Esophagus (tissue), 2 donors: ENCODE results near the gene DHRS4. TPM values are rescaled to one million over a fixed set of nuclear protein-coding genes. Genes with fewer than 3 reads are reported as not detected.

Source experiments
- H3K27ac ChIP-seq, 2 donors: one replicate each; pipeline ENCODE4 v1.5.1; 2013; ENCODE audit warnings: low read depth in 2 of 2, mild to moderate bottlenecking in 2 of 2, inconsistent platforms in 1 of 2, low read length in 1 of 2, moderate library complexity in 1 of 2
- H3K27me3 ChIP-seq, 2 donors: one replicate each; pipeline ENCODE4 v1.6.1; 2013; ENCODE audit warnings: low read length in 2 of 2, control low read depth in 1 of 2, mild to moderate bottlenecking in 1 of 2; ENCODE audit not compliant: insufficient read depth in 2 of 2, control insufficient read depth in 1 of 2
- H3K36me3 ChIP-seq, 2 donors: one replicate each; pipeline ENCODE4 v1.6.1; 2013; ENCODE audit warnings: low read length in 1 of 2; ENCODE audit not compliant: control insufficient read depth in 2 of 2, insufficient read depth in 2 of 2
- H3K4me1 ChIP-seq, 2 donors: one replicate each; pipeline ENCODE4 v1.6.1; 2013; ENCODE audit warnings: low read length in 1 of 2; ENCODE audit not compliant: control insufficient read depth in 2 of 2, insufficient read depth in 2 of 2
- H3K4me3 ChIP-seq, 2 donors: one replicate each; pipeline ENCODE4 v1.5.1; 2013; ENCODE audit warnings: low read length in 2 of 2, mild to moderate bottlenecking in 2 of 2, low read depth in 1 of 2, moderate library complexity in 1 of 2
- H3K9me3 ChIP-seq, 2 donors: one replicate each; pipeline ENCODE4 v1.6.1; 2013; ENCODE audit warnings: mild to moderate bottlenecking in 2 of 2, low read depth in 1 of 2, low read length in 1 of 2, moderate library complexity in 1 of 2; ENCODE audit not compliant: control insufficient read depth in 2 of 2, insufficient read depth in 1 of 2
- WGBS, 2 donors: extraction: QIAGEN DNeasy Blood & Tissue Kit; methylation state at CpG; one replicate each; pipeline ENCODE4 v1.1.7; 2013; 5-methylcytosine and 5-hydroxymethylcytosine counted together
- polyA plus RNA-seq, 2 donors: library from polyadenylated mRNA; stranded (reverse); fragments of 200-250 nt; gene quantifications; one replicate each; pipeline ENCODE4 v1.2.3, GENCODE V29; 2013
- donor health status: healthy with polysubstance abuse.
- donor health status: Bipolar disorder and iron deficiency.

The DHRS4 gene
- polyA plus RNA-seq, 2 donors: 39.2 to 56.4 TPM

DNA sequence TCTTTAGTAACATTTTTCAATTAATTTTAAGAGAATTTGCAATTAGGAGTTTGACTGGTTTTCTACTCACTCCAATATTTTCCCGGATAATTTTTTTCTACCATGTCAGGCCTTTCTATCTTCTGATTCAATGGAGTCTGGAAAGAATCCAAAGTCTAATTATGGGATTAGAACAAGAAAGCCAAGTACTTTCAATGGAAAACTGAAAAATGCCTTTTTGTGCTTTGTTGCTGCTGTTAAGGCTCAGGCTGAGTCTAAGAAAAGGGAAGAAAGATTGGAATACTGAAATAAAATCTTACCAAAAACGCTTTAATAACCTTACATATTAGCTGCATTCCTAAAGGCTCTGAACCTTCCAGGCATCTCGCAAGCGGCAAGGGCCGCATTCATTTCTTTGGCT, 24.4 kb upstream of the DHRS4 start:
- no peak overlapping the region for H3K4me3 ChIP-seq

DNA sequence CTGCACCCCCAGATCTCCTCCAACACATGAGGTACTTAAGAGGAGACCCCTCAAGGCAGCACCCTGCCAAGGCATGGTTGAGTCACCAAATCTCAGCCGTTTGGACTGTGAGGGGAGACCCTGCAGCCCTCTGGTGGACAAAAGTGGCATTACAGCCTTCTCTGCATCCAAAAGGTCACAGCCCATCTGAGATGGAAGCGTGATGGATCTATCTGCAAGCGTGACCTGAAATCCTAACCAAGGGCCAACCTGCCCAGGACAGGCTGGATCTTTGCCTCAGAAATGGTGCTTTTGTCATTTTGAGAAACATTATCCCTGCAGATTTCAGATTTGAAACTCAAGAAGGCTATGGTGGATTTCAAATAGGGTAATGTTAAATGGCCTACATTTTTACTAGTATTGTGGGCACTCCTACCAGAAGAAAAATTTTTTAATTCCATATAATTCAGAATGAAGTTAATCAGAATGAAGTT, 23.7 kb upstream of the DHRS4 start:
- WGBS, 2 donors: 2 to 6% methylated on average over 3 of the region's 3 CpGs
- H3K27me3 ChIP-seq: no peaks in the 10 kb centered on the region
- H3K9me3 ChIP-seq: no peaks in the 10 kb centered on the region
- H3K27ac ChIP-seq: no peak overlapping the region
- no peaks in the 10 kb centered on the region for H3K36me3 ChIP-seq
- no peak overlapping the region for H3K4me3 ChIP-seq
- no peaks in the 10 kb centered on the region for H3K4me1 ChIP-seq

More for the DNA sequence above, 24.4 kb upstream of the DHRS4 start:
- 58 to 67% methylated on average over 5 of the region's 5 CpGs for WGBS, 2 donors
- no peaks in the 10 kb centered on the region for H3K4me1 ChIP-seq
- no peaks in the 10 kb centered on the region for H3K36me3 ChIP-seq
- no peak overlapping the region for H3K27ac ChIP-seq
- no peaks in the 10 kb centered on the region for H3K9me3 ChIP-seq
- no peaks in the 10 kb centered on the region for H3K27me3 ChIP-seq

DNA sequence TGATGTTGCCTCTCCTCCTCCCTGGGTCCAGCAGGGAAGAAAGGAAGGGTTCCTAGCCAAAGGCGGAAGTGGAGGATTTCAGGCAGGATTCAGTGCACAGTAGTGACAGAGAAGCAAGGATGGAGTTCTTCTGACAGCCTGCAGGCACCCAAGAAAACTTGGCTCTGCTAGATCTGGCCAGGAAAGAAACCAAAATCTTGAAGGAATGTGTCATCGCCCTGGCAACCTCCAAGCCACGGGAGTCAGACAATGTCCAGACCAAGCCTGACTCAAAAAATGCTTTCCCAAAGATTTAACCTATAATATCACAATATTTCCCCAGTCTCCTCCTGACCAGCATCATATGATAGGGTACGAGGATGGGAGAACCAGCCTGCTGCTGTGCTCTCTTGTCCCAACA, 22.8 kb upstream of the DHRS4 start:
- Histone ChIP-seq H3K36me3 (no peaks in the 10 kb centered on the region), H3K9me3 (no peaks in the 10 kb centered on the region), H3K4me1 (no peaks in the 10 kb centered on the region), H3K27ac (no peak overlapping the region), H3K27me3 (no peaks in the 10 kb centered on the region), H3K4me3 (no peak overlapping the region)
- 46 to 60% methylated on average over 4 of the region's 4 CpGs for WGBS, 2 donors

DNA sequence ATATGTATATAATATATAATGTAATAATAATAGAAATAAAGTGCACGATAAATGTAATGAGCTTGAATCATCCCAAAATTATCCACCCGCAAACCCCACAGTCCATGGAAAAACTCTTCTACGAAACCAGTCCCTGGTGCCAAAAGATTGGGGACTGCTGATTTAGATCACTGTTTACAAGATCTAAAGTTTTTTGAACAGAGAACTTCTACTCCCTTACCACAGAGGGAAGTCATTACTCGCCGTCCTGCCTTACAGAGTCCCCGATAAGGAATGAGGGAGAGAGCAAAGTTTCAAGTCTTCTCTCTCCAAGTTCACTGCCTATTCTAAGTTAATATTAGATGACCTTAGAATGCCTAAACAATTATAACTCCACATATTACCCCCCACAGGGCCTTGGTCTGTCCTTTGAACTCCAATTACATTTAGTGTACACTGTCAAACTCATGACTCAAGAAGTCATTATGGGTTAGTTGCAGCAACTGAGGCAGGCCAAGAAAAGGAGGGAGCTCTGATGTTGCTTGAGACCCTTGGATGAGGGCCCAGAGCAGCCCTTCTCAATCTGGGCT, 21.8 kb upstream of the DHRS4 start:
- no peak overlapping the region for H3K4me3 ChIP-seq
- no peaks in the 10 kb centered on the region for H3K9me3 ChIP-seq
- H3K36me3 ChIP-seq: no peaks in the 10 kb centered on the region
- H3K27me3 ChIP-seq: no peaks in the 10 kb centered on the region
- no peaks in the 10 kb centered on the region for H3K4me1 ChIP-seq
- 65 to 88% methylated on average over 6 of the region's 6 CpGs for WGBS, 2 donors
- H3K27ac ChIP-seq: no peak overlapping the region

DNA sequence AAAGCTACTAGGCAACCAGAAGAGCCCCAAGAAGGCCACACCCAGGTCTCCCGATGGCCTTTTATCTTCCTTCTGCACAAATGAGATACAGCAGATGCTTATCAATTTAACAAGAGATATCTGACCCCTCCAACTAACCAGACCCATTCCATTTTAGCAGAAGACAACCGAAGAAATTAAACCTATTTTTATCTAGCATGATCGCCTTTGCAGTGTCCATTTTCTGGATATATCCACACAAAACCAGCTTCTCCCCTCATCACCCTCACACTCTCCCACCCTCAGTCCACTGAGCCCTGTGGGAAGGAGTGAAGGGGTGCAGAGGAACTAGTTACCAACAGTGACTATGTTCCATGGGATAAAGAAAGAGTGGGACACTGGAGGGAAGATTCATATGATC, 20.9 kb upstream of the DHRS4 start:
- WGBS, 2 donors: 77 to 89% methylated on average over 3 of the region's 3 CpGs
- Histone ChIP-seq H3K9me3 (no peaks in the 10 kb centered on the region), H3K4me3 (no peak overlapping the region), H3K36me3 (no peaks in the 10 kb centered on the region), H3K27ac (no peak overlapping the region), H3K27me3 (no peaks in the 10 kb centered on the region), H3K4me1 (no peaks in the 10 kb centered on the region)

DNA sequence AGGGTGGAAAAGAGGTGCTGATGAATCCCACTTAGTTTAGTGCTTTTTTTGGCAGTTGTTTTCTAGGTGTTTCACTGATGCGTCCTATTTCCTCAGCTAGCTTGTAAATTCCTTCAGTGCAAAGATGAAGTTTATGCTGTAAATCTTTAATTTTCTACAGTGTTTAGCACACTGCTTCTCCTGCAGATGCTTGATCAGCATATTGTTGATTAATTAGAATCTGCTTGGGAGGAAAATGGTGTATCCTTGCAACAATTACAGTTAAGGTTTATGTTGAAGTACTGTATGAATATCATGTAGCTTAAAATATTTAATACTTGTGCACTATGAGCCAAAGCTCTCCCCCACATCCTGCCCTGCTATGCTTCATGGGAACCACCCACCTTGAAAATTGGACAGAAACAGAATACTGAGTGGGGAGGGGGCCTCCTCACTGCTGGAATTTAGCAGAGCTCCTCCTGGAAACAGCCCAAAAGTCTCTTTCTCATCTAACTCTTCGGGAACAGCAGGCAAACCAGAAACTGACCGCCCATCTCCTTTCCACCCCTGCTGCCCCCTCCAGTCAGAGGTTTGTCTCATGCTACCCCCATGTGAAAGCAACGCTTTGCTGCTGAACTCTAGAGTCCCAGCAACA, 20.3 kb upstream of the DHRS4 start:
- whole genome bisulfite sequencing, 2 donors: 71 to 81% methylated on average over 4 of the region's 4 CpGs

DNA sequence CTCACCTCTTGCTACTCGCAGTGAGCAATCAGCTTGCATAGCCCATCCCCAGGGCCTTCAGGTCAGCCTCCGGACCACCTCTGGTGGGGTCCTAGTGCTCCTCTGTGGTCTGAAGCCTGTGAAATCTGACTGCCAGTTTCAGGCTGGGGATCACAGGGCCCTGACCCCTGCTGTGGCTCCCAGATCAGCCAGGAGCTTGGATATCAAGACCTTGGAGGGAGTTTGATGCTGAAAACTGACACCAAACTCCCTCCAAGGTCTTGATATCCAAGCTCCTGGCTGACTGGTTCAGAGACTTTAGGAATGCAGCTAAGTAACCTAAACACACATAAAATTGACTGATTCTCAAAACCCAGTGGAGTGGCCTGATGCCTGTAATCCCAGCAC, 19.8 kb upstream of the DHRS4 start:
- H3K36me3 ChIP-seq: no peaks in the 10 kb centered on the region
- no peaks in the 10 kb centered on the region for H3K27me3 ChIP-seq
- H3K27ac ChIP-seq: no peak overlapping the region
- no peak overlapping the region for H3K4me3 ChIP-seq
- 72 to 83% methylated on average over 2 of the region's 2 CpGs for WGBS, 2 donors
- H3K4me1 ChIP-seq: no peaks in the 10 kb centered on the region
- H3K9me3 ChIP-seq: no peaks in the 10 kb centered on the region

More for the DNA sequence above, 20.3 kb upstream of the DHRS4 start:
- Histone ChIP-seq H3K9me3 (no peaks in the 10 kb centered on the region), H3K4me1 (no peaks in the 10 kb centered on the region), H3K27me3 (no peaks in the 10 kb centered on the region), H3K36me3 (no peaks in the 10 kb centered on the region), H3K27ac (no peak overlapping the region), H3K4me3 (no peak overlapping the region)

DNA sequence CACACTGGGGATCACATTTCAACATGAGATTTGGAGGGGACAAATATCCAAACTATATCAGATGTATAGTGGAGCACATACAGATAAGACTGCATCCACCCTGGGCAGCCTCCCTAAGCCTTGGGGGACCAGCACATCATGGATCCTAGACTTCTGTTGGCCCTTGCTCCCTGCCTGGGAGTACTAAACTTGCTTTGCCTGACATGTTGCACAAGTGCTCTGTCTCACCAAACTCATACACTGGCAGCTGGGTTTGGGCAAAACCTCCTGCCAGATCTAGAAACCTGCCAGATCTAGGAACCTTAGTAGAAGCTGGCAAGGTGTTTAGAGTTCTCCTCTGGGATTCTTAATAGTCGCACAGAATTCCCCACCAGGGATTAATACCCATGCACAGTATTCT, 18.4 kb upstream of the DHRS4 start:
- H3K27ac ChIP-seq: no peak overlapping the region
- WGBS, 2 donors: 74 to 81% methylated on average over 1 of the region's 1 CpG
- no peaks in the 10 kb centered on the region for H3K36me3 ChIP-seq
- no peaks in the 10 kb centered on the region for H3K4me1 ChIP-seq
- H3K9me3 ChIP-seq: no peaks in the 10 kb centered on the region
- no peak overlapping the region for H3K4me3 ChIP-seq
- H3K27me3 ChIP-seq: no peaks in the 10 kb centered on the region

DNA sequence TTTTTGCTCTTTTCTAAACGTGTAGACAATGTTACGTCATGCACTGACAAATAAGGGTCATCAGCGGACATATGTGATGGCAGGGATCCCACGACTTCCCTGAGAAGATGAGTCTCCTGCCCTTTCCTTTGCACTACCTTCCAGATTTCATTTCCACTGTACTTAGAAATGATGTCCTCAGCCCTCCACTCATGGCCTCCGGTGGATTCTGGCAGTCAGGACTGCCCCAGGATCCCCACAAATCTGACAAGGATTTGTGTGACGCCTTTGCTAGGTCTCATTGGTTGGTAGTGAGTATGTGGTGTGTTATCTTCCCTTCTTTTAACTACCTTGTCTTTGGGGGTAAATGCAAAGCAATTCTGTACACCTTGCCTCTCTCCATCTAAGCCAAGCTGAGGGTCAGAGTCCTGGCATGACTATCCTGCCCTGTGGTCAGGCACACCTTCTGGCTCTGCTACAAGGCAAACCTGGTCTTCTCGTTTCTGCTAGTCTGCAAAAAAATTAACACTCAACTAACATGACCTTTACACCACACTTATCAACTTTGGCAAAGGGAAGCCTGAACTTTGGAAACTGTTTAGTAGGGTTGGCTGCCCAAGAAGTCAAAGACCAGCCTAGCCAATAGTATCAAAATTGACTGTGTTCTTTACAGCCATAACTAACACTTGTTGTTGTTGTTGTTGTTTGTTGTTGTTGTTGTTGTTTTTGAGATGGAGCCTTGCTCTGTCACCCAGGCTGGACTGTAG, 17.3 kb upstream of the DHRS4 start:
- H3K27me3 ChIP-seq: no peaks in the 10 kb centered on the region
- no peak overlapping the region for H3K4me3 ChIP-seq
- no peaks in the 10 kb centered on the region for H3K4me1 ChIP-seq
- no peak overlapping the region for H3K27ac ChIP-seq
- H3K36me3 ChIP-seq: peaks cover 2 to 3% of the 10 kb centered on the region in 2 donors
- 74 to 78% methylated on average over 7 of the region's 7 CpGs for WGBS, 2 donors
- H3K9me3 ChIP-seq: no peaks in the 10 kb centered on the region
